Lower leg skin (tissue), 4 donors: ENCODE results near the gene NPHS1. TPM values are rescaled to one million over a fixed set of nuclear protein-coding genes. Genes with fewer than 3 reads are reported as not detected.
"Not testable (repeated sequence)": the region's sequence is repeated elsewhere in the genome, so short reads cannot be mapped to it uniquely, and the experiment has no call there.

ENCODE experiments used
- DNase-seq, 2 donors: peaks; one replicate each; pipeline ENCODE4 v3.0.0-alpha.2; 2019; ENCODE audit warnings: low spot score in 2 of 2
- H3K4me3 ChIP-seq: fragments of 200-600 bp; sonication (generic); 2 replicates; pipeline ENCODE4 v1.5.1; 2017; ENCODE audit warnings: mild to moderate bottlenecking, low read depth; ENCODE audit not compliant: poor library complexity, severe bottlenecking
- CTCF ChIP-seq, 3 donors: fragments of 450-650 bp; IDR thresholded peaks; one replicate each; pipeline ENCODE4 v1.5.1; 2016; ENCODE audit warnings: antibody characterized with exemption in 3 of 3, mild to moderate bottlenecking in 3 of 3, moderate library complexity in 2 of 3
- POLR2A ChIP-seq, 2 donors: fragments of 450-650 bp; IDR thresholded peaks; one replicate each; pipeline ENCODE4 v1.6.1; 2016 to 2017; ENCODE audit warnings: antibody characterized with exemption in 2 of 2, mild to moderate bottlenecking in 1 of 2, moderate library complexity in 1 of 2
- WGBS, 2 donors: methylation state at CpG; one replicate each; pipeline ENCODE4 v1.1.5; 2018; 5-methylcytosine and 5-hydroxymethylcytosine counted together
- intact Hi-C: fragments of 100-400 bp; cut with DNase I; formaldehyde crosslinking; loops from one replicate; pipeline ENCODE4 v1.15.0; 2023; ENCODE audit warnings: low total_unique reads
- total RNA-seq, 4 donors: library from RNA; depleted of rRNA; stranded (reverse); fragments of >200 nt; gene quantifications; one replicate each; pipeline ENCODE4 v1.1.0, GENCODE V29; 2016

NPHS1 gene
- total RNA-seq, 4 donors from 2014 or later = not detected

- DNase-seq = no peak
- TF ChIP-seq POLR2A (IDR thresholded peaks at IDR 0.05) = no peak
- TF ChIP-seq CTCF (IDR thresholded peaks at IDR 0.05) = no peak
- H3K4me3 ChIP-seq = no peak overlapping the region
- WGBS, 2 donors = 4% methylated on average over 15 of the region's 15 CpGs
- intact Hi-C loops = no loop called here
Observed at GRCh38 chr19:35797663-35798062, 54.6 kb downstream of the NPHS1 start.

- no peak for TF ChIP-seq CTCF (IDR thresholded peaks at IDR 0.05)
- TF ChIP-seq POLR2A (IDR thresholded peaks at IDR 0.05) = no peak
- DNase-seq = no peak
- intact Hi-C loops = no loop called here
- WGBS, 2 donors = 14 to 17% methylated on average over 38 to 39 of the region's 39 CpGs
- no peak overlapping the region for H3K4me3 ChIP-seq
Observed at GRCh38 chr19:35796645-35797542, 55.4 kb downstream of the NPHS1 start.

- H3K4me3 ChIP-seq, intact Hi-C loops, DNase-seq: not testable (repeated sequence)
- 75 to 76% methylated on average over 1 of the region's 1 CpG for WGBS, 2 donors
Observed at GRCh38 chr19:35795564-35795963, 56.7 kb downstream of the NPHS1 start.

GRCh38 chr19:35793381-35794165, 58.7 kb downstream of the NPHS1 start:
- 60 to 64% methylated on average over 7 of the region's 7 CpGs for WGBS, 2 donors
- no peak for DNase-seq
- no peak overlapping the region for H3K4me3 ChIP-seq
- TF ChIP-seq CTCF (IDR thresholded peaks at IDR 0.05) (no peak), POLR2A (IDR thresholded peaks at IDR 0.05) (no peak)
- intact Hi-C loops = loop anchor here (5.0 kb wide), 1 partner anchor 604 kb away; no protein-coding TSS in a partner anchor

- DNase-seq = no peak
- 59 to 75% methylated on average over 8 of the region's 8 CpGs for WGBS, 2 donors
- H3K4me3 ChIP-seq = no peak overlapping the region
- intact Hi-C loops = loop anchor here (5.0 kb wide), 1 partner anchor 604 kb away; no protein-coding TSS in a partner anchor
- TF ChIP-seq CTCF (IDR thresholded peaks at IDR 0.05) (no peak), POLR2A (IDR thresholded peaks at IDR 0.05) (no peak)
Observed at GRCh38 chr19:35792888-35793287, 59.4 kb downstream of the NPHS1 start.

GRCh38 chr19:35792312-35792711, 60.0 kb downstream of the NPHS1 start:
- 83 to 85% methylated on average over 11 to 14 of the region's 15 CpGs for WGBS, 2 donors
- no peak for DNase-seq
- no peak overlapping the region for H3K4me3 ChIP-seq
- intact Hi-C loops = loop anchor here (5.0 kb wide), 1 partner anchor 605 kb away; no protein-coding TSS in a partner anchor
- TF ChIP-seq CTCF (IDR thresholded peaks at IDR 0.05) (no peak), POLR2A (IDR thresholded peaks at IDR 0.05) (no peak)
